Right atrium auricular region (tissue), 2 donors: ENCODE results near the gene NDC1. TPM values are rescaled to one million over a fixed set of nuclear protein-coding genes. Genes with fewer than 3 reads are reported as not detected.
"Not testable (repeated sequence)": the region's sequence is repeated elsewhere in the genome, so short reads cannot be mapped to it uniquely, and the experiment has no call there.

ENCODE experiments used
- DNase-seq: peaks from one replicate; pipeline ENCODE4 v3.0.0-alpha.2; 2019; ENCODE audit warnings: low spot score
- H3K27ac ChIP-seq, 2 donors: fragments of 200-600 bp; sonication (generic); 1 replicate in 1 of 2; 2 replicates in 1 of 2; pipeline ENCODE4 v1.5.1; 2016 to 2019
- H3K27me3 ChIP-seq, 2 donors: fragments of 200-600 bp; sonication (generic); one replicate each; pipeline versions ENCODE4 v1.5.1 to v1.6.0; 2017 to 2019
- H3K36me3 ChIP-seq: fragments of 200-600 bp; sonication (generic); one replicate; pipeline ENCODE4 v1.5.1; 2016
- H3K4me1 ChIP-seq, 2 donors: fragments of 200-600 bp; sonication (generic); one replicate each; pipeline versions ENCODE4 v1.5.1 to v1.6.0; 2017 to 2019
- H3K4me3 ChIP-seq, 2 donors: fragments of 200-600 bp; sonication (generic); 1 replicate in 1 of 2; 2 replicates in 1 of 2; pipeline ENCODE4 v1.5.1; 2017 to 2019; ENCODE audit warnings: mild to moderate bottlenecking in 1 of 2, moderate library complexity in 1 of 2
- H3K9me3 ChIP-seq, 2 donors: fragments of 200-600 bp; sonication (generic); one replicate each; pipeline ENCODE4 v1.5.1; 2019
- total RNA-seq, 2 donors: library from RNA; depleted of rRNA; stranded (reverse); fragments of >200 nt; gene quantifications; one replicate each; pipeline ENCODE4 v1.1.0, GENCODE V29; 2016
- TF ChIP-seq, protein P1 (sequence below), 2 donors: fragments of 200-600 bp; sonication (generic); IDR thresholded peaks; one replicate each; pipeline ENCODE4 v1.5.1; 2019; ENCODE audit warnings: antibody characterized with exemption in 2 of 2

The NDC1 gene
- total RNA-seq, 2 donors from 2014 or later = 6.4 TPM

DNA sequence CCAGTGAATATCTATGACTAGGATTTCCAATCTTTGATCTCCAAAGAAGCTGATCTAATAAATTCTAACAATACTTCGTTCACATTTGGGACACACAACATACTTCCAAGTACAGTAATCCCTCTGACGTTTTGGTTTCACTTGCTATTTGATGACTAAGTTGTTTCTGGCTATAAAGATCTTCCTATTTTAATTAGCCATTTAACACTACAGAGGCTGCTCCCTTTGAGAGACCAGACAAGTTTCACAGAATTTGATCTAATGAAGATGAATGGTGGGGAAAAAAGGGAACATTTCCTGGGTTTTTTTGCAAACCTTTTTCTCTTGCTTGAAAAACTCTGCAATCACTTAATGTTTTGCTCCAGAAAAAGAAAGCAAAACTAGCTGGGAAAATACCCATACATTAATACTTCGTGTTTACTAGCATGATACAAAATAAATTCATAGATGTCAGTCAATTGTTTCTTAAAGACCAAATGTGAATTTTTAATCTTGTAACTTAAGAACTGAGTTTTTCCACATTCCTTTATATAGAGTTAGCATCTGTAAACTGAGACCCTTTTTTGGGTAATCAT lies 71.2 kb downstream of the NDC1 start:
- no peak for DNase-seq
- Histone ChIP-seq H3K4me1 (no peaks in the 10 kb centered on the region), H3K36me3 (peaks cover 10% of the 10 kb centered on the region), H3K4me3 (no peak overlapping the region), H3K27me3 (no peaks in the 10 kb centered on the region), H3K27ac (no peak overlapping the region), H3K9me3 (no peaks in the 10 kb centered on the region)
- TF ChIP-seq, protein P1, sequence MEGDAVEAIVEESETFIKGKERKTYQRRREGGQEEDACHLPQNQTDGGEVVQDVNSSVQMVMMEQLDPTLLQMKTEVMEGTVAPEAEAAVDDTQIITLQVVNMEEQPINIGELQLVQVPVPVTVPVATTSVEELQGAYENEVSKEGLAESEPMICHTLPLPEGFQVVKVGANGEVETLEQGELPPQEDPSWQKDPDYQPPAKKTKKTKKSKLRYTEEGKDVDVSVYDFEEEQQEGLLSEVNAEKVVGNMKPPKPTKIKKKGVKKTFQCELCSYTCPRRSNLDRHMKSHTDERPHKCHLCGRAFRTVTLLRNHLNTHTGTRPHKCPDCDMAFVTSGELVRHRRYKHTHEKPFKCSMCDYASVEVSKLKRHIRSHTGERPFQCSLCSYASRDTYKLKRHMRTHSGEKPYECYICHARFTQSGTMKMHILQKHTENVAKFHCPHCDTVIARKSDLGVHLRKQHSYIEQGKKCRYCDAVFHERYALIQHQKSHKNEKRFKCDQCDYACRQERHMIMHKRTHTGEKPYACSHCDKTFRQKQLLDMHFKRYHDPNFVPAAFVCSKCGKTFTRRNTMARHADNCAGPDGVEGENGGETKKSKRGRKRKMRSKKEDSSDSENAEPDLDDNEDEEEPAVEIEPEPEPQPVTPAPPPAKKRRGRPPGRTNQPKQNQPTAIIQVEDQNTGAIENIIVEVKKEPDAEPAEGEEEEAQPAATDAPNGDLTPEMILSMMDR (IDR thresholded peaks at IDR 0.05) = no peak

DNA sequence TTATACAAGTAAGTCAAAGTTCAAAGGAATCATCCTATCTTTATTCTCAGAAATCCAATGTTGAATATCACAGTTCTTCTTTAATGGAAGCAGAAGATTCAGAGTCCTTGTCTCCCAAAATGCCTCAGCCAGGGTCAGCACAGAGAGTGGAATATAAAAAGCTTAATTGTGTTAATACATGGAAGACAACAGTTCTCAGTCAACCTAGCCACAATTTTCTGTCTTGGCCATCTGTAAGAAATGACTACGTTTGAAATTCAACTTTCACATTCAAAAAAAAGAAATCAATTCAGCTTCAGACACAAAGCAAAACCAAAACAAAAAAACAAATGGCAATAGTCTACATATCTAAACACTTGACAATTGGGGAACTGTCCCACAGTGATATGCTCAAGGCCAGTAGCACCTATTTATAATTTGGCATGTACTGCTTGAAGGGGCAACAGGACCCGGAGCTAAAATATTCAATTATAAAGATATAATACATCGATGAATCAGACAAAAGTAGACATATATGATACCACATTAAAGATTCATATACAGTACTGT lies 71.8 kb downstream of the NDC1 start:
- no peak overlapping the region for H3K27ac ChIP-seq
- H3K4me3 ChIP-seq = no peak overlapping the region
- no peaks in the 10 kb centered on the region for H3K4me1 ChIP-seq
- H3K27me3 ChIP-seq = no peaks in the 10 kb centered on the region
- peaks cover 10% of the 10 kb centered on the region for H3K36me3 ChIP-seq
- no peak for DNase-seq
- TF ChIP-seq, protein P1 (IDR thresholded peaks at IDR 0.05) = no peak
- H3K9me3 ChIP-seq = peaks cover 0 to 4% of the 10 kb centered on the region in 2 donors

DNA sequence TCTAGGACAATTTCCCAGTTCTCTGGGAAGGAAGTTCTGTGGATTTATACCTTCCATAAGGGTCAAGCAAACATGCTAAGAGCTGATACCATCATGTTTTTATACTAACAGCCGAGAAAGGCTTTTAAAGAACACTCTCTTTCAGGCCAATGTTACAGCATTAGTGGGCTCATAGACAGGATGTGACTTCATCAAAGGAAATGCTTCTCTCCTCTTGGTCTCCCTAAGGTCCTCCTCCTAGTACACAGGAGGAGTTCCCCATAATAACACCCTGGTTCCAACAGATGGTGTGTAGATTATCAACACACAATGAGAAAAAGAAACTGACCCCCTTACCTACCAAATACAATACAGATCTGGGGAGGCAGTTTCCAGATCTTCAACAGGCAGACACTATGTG lies 72.4 kb downstream of the NDC1 start:
- H3K4me1 ChIP-seq = no peaks in the 10 kb centered on the region
- TF ChIP-seq, protein P1 (IDR thresholded peaks at IDR 0.05) = no peak
- no peak overlapping the region for H3K27ac ChIP-seq
- H3K36me3 ChIP-seq = peaks cover 7% of the 10 kb centered on the region
- no peak overlapping the region for H3K4me3 ChIP-seq
- H3K9me3 ChIP-seq = peaks cover 0 to 4% of the 10 kb centered on the region in 2 donors
- no peak for DNase-seq
- H3K27me3 ChIP-seq = no peaks in the 10 kb centered on the region

DNA sequence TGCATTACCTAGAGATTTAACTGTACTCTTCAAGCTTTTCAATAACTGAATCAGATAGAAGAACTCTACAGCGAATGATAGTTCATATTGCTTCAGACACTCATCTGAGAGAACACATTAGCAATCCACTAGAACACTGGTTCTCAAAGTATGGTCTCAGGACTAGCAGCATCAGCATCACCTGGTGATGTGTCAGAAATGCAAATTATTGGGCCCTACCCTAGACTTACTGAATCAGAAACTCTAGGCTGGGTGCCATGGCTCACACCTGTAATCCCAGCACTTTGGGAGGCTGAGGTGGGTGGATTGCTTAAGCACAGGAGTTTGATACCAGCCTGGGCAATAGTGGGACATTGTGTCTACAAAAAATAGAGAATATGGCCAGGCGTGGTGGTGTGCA lies 74.2 kb downstream of the NDC1 start:
- Histone ChIP-seq H3K4me3 (no peak overlapping the region), H3K9me3 (peaks cover 0 to 4% of the 10 kb centered on the region in 2 donors), H3K27me3 (no peaks in the 10 kb centered on the region), H3K27ac (no peak overlapping the region), H3K36me3 (peaks cover 4% of the 10 kb centered on the region), H3K4me1 (no peaks in the 10 kb centered on the region)
- TF ChIP-seq, protein P1 (IDR thresholded peaks at IDR 0.05) = no peak
- DNase-seq = no peak

DNA sequence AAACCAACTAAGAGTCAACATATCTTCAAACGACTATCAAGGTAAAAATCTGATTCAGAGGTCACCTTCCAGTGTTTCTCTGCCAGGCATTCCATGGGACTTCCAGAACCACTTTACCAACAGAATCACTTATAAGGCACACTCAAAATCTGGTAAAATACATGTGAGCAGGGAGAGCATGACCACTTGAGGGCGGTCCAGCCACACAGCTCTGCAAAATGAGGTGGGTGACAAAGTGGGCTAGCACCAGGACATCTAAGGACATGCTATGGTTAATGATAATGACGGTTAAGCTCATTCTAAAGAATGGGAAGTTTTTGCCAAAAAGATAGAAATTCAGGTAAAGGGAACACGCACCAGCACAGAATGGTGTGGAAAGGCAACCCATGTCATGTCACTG lies 74.6 kb downstream of the NDC1 start:
- H3K4me1 ChIP-seq = no peaks in the 10 kb centered on the region
- no peak for DNase-seq
- H3K27ac ChIP-seq = no peak overlapping the region
- no peaks in the 10 kb centered on the region for H3K27me3 ChIP-seq
- TF ChIP-seq, protein P1 (IDR thresholded peaks at IDR 0.05) = no peak
- H3K4me3 ChIP-seq = no peak overlapping the region
- H3K9me3 ChIP-seq = peaks cover 0 to 4% of the 10 kb centered on the region in 2 donors
- H3K36me3 ChIP-seq = peaks cover 4% of the 10 kb centered on the region

DNA sequence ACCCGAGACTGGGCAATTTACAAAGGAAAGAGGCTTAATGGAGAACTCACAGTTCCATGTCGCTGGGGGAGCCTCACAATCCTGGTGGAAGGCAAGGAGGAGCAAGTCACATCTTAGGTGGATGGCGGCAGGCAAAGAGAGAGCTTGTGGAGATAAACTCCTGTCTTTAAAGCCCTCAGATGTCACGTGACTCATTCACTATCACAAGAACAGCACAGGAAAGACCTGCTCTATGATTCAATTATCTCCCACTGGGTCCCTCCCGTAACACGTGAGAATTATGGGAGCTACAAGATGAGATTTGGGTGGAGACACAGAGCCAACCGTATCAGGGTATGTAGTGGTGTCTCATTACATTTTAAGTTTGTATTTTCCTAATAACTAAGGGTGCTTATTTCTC lies 77.6 kb downstream of the NDC1 start:
- H3K4me1 ChIP-seq, DNase-seq, H3K27me3 ChIP-seq, H3K9me3 ChIP-seq, H3K27ac ChIP-seq, H3K36me3 ChIP-seq, H3K4me3 ChIP-seq: not testable (repeated sequence)
